GM21528 (cell line): Measurements from ENCODE around the gene SALL4.
"Not testable (repeated sequence)": the region's sequence is repeated elsewhere in the genome, so short reads cannot be mapped to it uniquely, and the experiment has no call there.

ENCODE experiments used
- ATAC-seq: cut with Tn5 transposase; IDR thresholded peaks from one replicate; pipeline ENCODE4 v1.9.1; 2021; ENCODE audit warnings: mild to moderate bottlenecking, moderate library complexity; ENCODE audit not compliant: unreplicated experiment, low FRiP score

SALL4 gene

DNA sequence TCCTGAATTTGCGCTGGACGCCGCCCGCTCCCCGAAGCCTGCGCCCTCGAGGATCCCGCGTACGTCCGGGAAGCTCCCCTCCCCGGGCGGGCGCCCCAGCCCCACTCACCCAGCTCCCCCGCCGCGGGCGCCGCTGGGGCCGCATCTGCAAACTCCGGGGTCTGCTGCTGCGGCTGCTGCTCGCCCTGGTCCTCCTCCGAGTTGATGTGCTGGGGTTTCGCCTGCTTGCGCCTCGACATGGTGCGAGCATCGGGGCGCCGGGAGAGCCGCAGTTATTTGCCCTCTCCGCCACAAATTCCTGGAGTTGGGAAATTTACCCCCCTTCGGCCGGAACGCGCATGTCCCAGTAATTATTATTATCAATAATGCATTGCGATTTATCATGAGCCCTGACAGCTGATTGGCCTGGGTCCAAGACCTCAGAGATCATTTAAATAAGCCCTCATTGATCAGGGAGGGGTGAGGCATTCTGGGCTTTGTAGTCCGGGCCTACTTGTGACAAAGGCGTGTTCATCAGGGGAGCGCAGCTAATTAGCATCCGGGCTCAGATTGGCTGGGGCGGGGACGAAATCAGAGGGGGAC lies at the start of gene SALL4:
Gene SALL4 (minus strand): TSS at position 352 of the 582 bp plus-strand sequence. CDS start 113 bp downstream, at position 239.
- no peak for ATAC-seq

DNA sequence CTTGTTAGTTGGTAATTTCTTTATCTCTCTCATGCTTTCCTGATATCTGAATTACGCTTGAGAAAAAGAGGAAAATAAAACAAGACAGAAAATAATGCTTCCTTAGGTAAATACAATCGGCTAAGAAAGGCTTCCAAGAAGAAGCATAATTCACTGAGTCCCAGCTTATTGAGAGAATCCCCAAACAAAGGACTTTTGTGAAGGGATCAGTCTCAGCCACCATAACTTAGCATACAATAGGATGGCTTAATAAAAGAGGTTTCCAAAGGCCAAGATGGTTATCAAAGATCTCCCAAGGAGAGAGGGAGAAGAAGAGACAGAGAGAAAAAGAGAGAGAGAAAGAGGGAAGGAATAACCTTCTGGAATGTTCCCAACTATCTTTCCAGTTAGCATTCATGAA lies 46.0 kb upstream of the SALL4 start:
- no peak for ATAC-seq

DNA sequence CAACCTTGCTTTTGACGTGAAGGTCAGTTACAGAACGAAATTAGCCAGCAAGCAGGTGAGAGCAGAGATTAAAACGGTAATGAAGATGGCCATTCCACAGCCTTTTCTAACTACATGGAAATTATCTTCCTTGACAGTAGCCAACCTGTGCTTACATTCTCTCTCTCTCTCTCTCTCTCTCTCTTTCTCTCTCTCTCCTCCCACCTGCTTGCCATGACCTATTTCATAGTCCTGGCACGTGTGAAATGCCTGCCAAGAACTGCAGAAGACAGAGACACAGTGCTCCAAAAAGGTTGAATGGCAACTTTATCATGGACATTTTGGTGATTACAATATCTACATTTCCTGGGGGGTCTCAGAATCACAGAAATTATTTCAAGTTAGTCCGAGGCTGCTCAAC lies 38.5 kb upstream of the SALL4 start:
- no peak for ATAC-seq

DNA sequence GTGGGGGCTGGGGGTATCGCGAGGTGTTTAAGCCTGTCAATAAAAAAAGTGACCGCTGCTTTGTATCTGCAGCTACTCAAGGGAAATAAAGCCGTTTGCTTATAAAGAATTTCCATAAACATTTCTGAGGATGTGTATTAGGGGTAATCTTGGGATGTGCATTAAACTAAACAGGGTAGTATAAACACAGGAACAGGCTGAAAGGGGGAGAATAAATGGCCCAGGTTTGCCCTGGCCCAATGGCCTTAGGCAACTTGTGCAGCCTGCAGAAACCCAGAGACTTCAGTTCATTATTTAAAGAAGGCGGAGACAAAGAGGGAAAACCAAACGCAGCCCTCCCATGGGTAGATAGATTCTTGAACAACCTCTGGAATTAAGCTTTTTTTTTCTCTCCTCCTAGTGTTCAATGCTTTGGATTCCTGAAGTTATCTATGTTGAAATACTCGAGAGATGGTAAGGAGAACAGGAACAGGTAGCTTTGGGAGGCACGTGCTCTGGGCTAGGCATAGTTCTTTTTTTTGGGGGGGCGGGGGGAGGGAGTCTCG lies 35.6 kb upstream of the SALL4 start:
- no peak for ATAC-seq

DNA sequence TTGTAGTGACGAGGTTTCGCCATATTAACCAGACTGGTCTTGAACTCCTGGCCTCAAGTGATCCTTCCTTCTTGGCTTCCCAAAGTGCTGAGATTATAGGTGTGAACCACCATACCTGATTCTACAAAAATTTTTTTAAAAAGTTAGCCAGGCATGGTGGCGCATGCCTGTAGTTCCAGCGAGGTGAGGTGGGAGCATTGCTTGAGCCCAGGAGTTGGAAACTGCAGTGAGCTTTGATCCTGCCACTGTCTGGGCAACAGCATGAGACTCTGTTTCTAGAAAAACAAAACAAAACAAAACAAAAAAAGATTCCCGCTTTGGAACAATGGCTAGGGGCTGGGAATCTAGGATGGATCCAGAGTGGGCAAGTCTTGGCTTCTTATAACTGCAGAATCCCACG lies 35.1 kb upstream of the SALL4 start:
- no peak for ATAC-seq

DNA sequence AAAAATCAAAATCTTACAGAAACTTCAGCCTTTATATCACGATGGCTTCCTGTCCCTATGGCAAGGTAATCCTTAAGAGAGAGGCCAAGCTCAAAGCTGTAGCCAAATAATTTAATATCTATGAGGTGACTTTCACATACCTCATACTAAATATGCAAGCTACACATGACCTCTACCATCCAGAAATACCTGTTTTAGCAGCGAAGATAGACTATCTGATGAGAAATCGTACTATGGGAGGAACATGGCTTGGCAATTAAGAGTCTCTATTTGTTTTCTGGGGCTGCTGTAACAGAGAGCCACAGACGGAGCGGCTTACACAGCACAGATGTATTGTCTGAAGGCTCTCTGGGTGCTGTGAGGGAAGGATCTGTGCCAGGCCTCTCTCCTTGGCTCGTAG lies 31.0 kb upstream of the SALL4 start:
- ATAC-seq = no peak

DNA sequence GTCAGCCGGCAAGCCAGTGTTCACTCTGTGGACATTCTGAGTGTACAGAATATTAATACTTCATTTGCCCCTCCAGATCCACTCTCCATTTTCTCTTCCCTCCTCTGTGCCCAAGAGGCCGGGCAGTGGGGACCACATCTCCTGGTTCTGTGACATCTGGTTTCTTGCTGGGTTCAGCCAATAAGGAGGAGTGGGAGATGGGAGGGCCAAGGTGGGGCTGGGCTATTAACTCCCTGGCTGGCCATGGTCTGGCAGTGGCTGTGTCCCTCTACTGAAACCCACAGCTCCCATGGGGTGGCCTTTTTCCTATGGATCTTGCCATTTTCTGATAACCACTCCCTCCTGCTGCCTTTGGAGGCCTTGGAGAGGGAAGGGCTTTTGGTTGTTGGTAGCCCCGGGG lies 30.0 kb upstream of the SALL4 start:
- ATAC-seq = no peak

DNA sequence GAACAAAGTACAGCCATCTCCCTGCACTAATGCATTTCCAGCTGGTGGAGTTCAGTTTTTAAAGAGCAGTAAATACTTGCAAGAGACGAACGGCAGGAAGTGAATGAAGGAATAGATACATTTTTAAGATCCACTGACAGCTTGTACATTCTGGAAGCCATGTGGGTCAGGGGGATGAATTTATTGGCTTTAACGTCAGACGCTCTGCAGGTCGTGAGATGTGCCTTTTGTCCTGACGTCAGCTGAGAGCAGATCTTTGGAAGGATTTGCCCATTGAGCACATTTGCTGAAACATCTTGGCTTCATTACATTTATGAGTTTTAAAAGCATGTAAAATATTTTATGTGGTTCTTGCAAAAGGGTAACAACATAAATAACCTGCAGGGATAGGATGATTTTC lies 29.5 kb upstream of the SALL4 start:
- ATAC-seq = no peak

DNA sequence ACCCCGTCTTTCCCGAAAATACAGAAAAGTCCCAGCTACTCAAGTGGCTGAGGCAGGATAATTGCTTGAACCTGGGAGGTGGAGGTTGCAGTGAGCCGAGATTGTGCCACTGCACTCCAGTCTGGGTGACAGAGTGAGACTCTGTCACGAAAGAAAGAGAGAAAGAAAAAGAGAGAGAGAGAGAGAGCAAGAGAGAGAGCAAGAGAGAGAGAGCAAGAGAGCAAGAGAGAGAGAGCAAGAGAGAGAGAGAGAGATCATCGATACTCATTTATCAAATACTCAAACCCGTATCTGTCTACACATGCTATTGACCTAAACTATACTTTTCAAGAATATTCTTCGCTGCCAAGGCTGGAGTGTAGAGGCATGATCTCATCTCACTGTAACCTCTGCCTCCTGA lies 28.2 kb upstream of the SALL4 start:
- ATAC-seq = no peak

DNA sequence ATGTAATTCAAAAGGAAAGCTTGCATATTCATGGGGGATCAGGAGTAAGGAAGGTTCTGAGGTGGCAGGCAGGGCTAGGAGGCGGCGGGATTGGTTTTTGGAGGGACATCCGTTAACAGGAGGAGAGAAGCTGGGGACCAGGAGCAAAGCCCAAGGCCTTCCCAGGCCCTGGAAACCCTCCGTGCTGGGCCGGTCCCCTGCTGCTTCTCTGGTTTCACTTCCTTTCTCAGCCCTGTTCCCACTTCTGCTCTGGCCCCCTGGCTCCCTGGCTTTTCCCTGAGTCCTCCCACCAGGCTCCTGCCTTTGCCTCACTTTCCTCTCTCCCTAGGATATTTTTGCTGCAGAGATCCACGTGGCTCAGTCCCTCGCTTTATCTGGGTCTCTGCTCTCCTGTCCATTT lies 26.4 kb upstream of the SALL4 start:
- no peak for ATAC-seq

DNA sequence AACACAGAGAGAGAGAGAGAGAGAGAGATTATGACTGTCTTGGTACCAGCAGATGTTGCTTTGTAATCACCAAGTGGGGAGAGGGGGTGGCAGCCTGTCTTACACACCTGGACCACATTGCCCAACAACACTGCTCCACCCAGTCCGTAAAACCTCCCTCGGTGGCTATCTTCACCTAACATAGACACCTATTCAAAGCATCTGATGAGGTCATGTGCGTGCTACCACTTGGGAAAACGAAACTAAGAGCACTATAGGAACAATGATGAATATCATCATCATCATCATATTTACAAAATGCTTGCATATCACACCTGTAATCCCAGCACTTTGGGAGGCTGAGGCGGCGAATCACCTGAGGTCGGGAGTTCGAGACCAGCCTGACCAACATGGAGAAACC lies 24.1 kb upstream of the SALL4 start:
- no peak for ATAC-seq

DNA sequence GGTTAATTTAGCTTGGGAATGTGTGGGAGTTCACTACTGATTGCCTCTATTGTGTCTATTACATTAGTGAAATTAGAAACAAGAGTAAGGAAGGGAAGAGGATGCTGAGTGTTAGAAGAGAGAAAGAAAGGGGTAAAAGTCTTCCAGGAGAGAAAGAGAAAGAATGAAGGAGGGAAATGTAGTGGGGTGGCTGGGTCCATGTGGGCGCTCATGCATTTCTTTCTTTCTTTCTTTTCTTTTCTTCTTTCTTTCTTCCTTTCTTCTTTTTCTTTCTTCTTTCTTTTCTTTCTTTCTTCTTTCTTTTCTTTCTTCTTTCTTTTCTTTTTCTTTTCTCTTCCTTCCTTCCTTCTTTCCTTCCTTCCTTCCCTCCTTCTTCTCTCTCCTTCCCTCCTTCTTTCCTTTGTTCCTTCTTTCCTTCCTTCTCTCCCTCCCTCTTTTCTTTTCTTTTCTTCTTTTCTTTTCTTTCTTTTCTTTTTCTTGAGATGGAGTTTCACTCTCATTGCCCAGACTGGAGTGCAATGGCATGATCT lies 16.2 kb upstream of the SALL4 start:
- ATAC-seq = no peak

DNA sequence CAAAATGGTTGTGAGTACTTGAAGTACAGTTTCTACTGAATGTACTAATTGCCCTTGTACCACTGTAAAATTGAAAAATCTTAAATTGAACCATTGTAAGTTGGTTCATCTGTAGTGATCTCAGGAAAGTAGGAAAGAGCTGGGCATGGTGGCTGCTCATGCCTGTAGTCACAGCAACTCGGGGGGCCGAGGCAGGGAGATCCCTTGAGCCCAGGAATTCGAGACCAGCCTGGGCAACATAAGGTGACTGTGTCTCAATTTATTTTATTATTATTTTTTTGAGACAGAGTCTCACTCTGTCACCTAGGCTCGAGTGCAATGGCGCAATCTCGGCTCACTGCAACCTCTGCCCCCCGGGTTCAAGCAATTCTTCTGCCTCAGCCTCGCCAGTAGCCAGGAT lies 14.5 kb upstream of the SALL4 start:
- not testable (repeated sequence) for ATAC-seq

DNA sequence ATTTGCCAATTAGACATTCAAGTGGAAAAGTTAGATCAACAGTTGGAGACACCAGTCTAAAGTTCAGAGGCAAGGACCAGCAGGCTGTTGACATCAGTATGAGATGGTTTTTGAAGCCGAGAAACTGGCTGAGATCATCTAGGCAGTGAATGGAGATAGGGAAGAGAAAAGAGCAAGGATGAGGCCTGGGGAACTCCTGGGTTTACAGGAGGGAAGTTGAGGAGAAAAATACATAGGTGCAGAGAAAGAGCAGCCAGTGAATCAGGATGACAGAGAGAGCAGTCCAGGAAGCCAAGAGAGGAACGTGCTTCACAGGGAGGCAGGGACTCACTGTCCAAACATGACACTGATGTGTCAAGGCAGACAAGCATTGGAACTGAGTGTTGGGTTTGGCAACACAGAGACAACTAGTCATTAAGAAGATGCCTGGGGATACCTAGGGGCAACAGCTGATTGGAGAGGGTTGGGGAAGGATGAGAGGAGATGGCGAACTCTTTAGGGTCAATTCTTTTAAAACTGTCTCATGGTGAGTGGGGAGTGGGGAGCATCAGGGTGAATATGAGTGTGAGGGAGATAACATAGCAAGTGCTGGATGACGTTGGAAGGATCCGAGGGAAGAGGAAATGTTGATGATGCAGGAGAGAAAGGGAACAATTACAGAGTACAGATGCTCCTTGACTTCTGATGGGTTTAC lies 13.2 kb upstream of the SALL4 start:
- ATAC-seq = no peak

DNA sequence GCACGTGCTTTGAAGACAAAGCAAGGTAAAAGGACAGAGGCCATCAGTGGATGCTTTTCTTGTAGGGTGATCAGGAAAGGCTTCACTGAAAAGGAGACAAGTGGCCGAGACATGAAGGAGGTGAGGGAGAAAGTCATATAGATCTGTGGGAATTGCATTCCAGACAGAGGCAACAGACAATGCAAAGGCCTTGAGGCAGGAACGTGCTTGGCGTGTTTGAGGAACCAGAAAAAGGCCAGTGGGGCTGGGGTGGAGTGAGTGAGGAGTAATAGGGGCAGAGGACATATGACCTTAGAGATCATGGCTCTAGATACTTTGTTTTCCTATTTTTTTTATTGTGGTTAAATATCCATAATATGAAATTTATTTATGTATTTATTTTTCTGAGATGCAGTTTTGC lies 10.5 kb upstream of the SALL4 start:
- no peak for ATAC-seq

DNA sequence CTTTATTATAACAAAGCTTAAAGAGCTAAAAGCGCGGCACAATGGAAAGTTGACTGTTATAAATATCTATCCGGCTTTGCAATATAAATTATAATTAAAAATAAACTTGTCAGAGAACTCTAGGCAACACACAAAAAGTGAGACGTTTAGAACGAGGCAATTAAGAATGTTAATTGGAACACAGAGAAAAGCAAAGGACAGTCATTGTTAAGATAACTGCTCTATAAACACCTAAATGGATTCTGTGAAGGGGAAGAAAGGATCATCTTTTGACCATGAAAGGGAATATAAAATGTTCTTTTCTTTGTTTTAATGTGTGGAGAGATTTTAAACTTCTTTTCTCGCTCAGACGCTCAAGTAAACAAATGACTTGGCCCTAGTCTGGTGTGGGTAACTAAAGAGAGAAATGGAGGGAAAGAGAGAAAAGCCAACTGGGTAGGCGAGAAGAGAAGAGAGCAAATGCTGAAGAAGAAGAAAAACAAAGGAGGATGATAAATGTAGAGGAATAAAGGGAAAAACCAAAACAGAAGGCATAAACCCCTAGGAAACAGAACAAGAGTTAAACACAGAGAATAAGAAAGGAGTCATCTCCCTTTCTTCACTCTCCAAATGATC lies 9.3 kb upstream of the SALL4 start:
- ATAC-seq = no peak

DNA sequence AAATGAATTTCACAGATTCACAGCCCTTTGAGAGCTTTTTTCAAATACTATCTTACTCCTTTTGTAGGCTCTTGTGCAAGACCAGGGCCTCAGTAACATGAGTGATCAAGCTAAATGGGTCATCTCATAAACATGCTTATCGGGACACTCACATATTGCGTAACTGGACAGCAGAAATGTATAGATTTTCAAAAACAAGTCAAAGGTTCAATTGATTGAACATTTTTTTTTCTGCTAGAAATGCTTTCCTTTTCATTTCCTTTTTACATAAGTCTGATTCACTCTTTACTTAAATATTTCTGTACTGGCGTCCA lies 8.7 kb upstream of the SALL4 start:
- ATAC-seq = no peak

DNA sequence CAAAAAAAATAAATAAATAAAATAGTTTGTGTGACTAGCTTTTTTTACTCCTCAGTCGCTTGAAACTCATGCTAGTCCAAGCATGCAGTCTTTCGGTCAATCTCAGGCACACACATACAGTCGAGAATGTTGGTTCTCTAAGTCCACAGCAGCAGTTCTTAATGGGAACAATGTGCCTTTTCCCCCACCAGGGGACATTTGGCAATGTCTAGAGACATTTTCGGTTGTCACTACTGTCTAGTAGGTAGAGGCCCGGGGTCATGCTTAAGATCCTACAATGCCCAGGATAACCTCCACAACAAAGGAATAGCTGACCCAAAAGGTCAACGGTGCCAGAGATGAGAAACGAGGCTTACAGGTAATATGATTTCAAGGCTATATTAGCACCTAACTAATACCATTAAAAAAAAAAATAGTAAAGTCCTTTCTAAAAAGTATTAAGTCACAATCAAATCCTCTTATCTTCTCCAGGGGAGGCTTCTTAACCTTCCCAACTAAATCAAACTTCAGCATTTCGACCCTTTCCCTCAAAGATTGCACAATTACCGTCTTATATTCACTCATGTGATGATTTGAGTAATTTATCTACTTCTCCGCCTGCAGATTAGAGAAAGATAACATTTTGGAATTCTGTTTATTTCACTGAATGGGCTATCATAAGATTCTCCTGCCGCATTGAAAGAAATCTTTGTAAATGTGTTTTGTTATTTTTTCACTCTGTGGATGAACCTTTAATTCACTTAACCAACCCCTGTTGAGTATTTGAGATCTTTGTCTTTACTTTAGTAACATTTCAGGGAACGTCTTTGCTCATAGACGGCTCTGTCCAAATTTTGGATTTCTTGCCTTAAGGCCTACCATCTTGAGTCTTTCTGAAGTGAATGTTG lies 8.1 kb upstream of the SALL4 start:
- no peak for ATAC-seq

DNA sequence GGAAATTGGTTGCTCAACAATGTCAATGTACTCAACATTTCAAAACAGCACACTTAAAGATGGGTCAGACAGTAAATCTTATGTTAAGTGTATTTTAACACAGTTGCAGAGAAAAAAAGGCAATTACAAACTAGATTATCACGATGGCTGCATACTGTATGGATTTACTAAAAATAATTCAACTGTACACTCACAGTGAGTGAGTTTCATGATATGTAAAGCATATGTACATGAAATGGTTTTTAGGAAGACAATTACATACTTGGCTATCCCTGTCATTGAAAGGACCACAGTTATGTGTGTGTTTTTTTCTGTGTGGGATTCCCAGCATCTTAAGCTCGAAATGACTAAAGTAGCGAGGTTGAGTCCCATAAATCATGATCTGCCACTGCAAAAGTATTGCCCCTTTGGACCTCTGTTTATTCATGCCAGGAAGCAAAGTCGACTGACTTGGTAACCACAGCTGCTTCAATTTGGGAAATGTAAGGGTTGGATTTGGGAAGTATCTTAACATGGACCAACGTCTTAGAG lies 5.5 kb upstream of the SALL4 start:
- no peak for ATAC-seq

DNA sequence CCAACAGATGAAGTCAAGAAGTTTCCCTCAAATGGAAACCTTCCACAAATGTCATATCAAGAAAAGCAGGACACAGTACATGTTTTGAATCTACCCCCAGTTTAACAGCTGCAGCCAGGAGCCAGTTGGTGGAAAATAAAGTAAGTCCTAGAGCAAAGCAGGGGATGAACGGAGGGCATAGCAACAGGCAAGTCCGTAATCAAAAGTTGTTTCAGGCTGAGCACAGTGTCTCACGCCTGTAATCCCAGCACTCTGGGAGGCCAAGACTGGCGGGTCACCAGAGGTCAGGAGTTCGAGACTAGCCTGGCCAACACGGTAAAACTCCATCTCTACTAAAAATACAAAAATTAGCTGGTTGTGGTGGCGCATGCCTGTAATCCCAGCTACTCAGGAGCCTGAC lies 2.4 kb upstream of the SALL4 start:
- no peak for ATAC-seq
